Hepatocyte (in vitro differentiated cells): ENCODE data around the gene CGREF1. TPM values are rescaled to one million over a fixed set of nuclear protein-coding genes. Genes with fewer than 3 reads are reported as not detected.
A peak's percentile ranks its signal among the peaks of the same experiment; 100 is the strongest.

Experiments used
- DNase-seq: peaks from one replicate; pipeline ENCODE4 v3.0.0-alpha.2; 2016; ENCODE audit warnings: low spot score
- H2AFZ ChIP-seq: fragments of 200-600 bp; sonication (generic); 2 replicates; pipeline ENCODE4 v1.6.0; 2016; ENCODE audit warnings: antibody characterized with exemption, mild to moderate bottlenecking
- H3K27ac ChIP-seq: fragments of 200-600 bp; sonication (generic); 2 replicates; pipeline ENCODE4 v1.5.1; 2016; ENCODE audit warnings: mild to moderate bottlenecking
- H3K27me3 ChIP-seq: fragments of 200-600 bp; sonication (generic); 2 replicates; pipeline ENCODE4 v1.6.1; 2016
- H3K36me3 ChIP-seq: fragments of 200-600 bp; sonication (generic); replicated peaks from 2 replicates; pipeline ENCODE4 v1.5.1; 2016; ENCODE audit warnings: low read depth; ENCODE audit not compliant: insufficient read depth
- H3K4me1 ChIP-seq: fragments of 200-600 bp; sonication (generic); 2 replicates; pipeline ENCODE4 v1.5.1; 2016; ENCODE audit warnings: mild to moderate bottlenecking, moderate library complexity; ENCODE audit not compliant: insufficient read depth
- H3K4me2 ChIP-seq: fragments of 200-600 bp; sonication (generic); 2 replicates; pipeline ENCODE4 v1.6.0; 2016
- H3K4me3 ChIP-seq: fragments of 200-600 bp; sonication (generic); 2 replicates; pipeline ENCODE4 v1.5.1; 2016; ENCODE audit warnings: mild to moderate bottlenecking
- H3K79me2 ChIP-seq: fragments of 200-600 bp; sonication (generic); 2 replicates; pipeline ENCODE4 v1.6.0; 2017; ENCODE audit warnings: mild to moderate bottlenecking
- H3K9me2 ChIP-seq: fragments of 200-600 bp; sonication (generic); replicated peaks from 2 replicates; pipeline ENCODE4 v1.6.0; 2017; ENCODE audit warnings: mild to moderate bottlenecking; ENCODE audit not compliant: insufficient read depth
- H3K9me3 ChIP-seq: fragments of 200-600 bp; sonication (generic); 2 replicates; pipeline ENCODE4 v1.5.1; 2016; ENCODE audit warnings: low read depth, mild to moderate bottlenecking
- H4K20me1 ChIP-seq: fragments of 200-600 bp; sonication (generic); 2 replicates; pipeline ENCODE4 v1.6.0; 2016; ENCODE audit warnings: mild to moderate bottlenecking; ENCODE audit not compliant: insufficient read depth, poor library complexity, severe bottlenecking
- CTCF ChIP-seq: fragments of 200-600 bp; sonication (generic); IDR thresholded peaks from 2 replicates; pipeline ENCODE4 v1.5.1; 2016; ENCODE audit warnings: antibody characterized with exemption, mild to moderate bottlenecking; ENCODE audit not compliant: poor library complexity
- EZH2 ChIP-seq: fragments of 200-600 bp; sonication (generic); IDR thresholded peaks from 2 replicates; pipeline ENCODE4 v1.6.1; 2016; ENCODE audit warnings: antibody characterized with exemption, mild to moderate bottlenecking, borderline replicate concordance
- EZH2phosphoT487 ChIP-seq: fragments of 200-600 bp; sonication (generic); IDR thresholded peaks from one replicate; pipeline ENCODE4 v1.6.1; 2018; ENCODE audit warnings: antibody characterized with exemption, mild to moderate bottlenecking, low read depth, moderate library complexity; ENCODE audit not compliant: unreplicated experiment, severe bottlenecking
- WGBS: methylation state at CpG from one replicate; pipeline ENCODE4 v1.1.6; 2016; ENCODE audit warnings: low lambda C conversion rate; ENCODE audit errors: missing lambda C conversion rate; 5-methylcytosine and 5-hydroxymethylcytosine counted together
- polyA plus RNA-seq: library from polyadenylated mRNA; unstranded; fragments of >200 nt; fragmentation: Nextera tagmentation; extraction: Ambion mirVana; gene quantifications from 2 replicates; pipeline ENCODE4 v1.2.1, GENCODE V29; 2016
- total RNA-seq: library from RNA; depleted of rRNA; stranded (reverse); fragments of >200 nt; gene quantifications from 2 replicates; pipeline ENCODE4 v1.2.3, GENCODE V29; 2014

CGREF1 gene
- total and polyA plus RNA-seq, 2 experiments from 2014 or later, result 1.8 to 2.5 TPM

DNA sequence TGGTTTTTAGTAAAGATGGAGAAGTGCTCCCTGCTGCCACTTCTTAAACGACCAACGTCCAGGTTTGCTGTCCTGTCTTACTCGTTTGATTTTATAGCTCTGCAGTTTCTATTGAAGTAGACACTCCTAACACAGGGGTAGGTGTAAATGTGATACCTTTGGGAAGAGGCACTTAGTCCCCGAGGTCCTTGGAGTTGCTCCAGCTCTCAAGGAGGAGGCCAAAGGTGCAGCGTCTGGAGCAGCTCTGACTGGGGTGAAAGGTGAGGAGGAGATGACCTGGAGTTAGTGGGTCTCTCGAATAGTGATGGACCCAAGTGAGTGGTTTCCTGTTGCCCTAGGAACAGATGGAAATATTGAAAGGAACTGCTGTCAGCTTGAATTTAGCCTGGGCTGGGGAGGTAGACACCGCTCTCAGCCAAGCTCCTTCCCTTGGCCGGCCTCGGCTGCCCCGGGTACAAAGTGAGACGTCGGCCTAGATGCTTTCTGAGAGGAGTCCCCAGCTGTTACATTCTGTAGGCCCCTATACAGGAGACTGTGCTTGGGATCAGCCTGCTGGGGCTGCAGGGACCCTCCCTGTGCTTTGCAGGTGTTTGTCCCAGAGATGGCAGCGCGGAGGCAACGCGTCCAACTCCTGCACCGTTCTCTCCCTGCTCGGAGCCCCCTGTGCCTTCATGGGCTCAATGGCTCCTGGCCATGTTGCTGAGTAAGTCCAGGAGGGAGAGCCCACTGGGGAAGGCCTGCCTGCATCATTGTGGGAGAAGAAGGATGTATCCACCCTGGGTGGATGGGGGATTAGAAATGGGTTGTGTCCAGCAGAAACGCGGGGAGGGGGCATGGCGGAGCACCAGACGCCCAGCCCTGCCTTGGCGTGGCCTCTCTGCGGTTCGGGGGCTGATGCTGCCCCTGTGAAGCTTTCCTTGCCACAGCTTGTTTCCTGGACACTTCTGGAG is 26.9 kb downstream of the CGREF1 start:
- Histone ChIP-seq H3K4me3 (no peak overlapping the region), H3K27me3 (no peaks in the 10 kb centered on the region), H3K4me2 (peak overlapping the region; percentile 45), H3K27ac (no peak overlapping the region), H3K9me3 (no peaks in the 10 kb centered on the region), H3K79me2 (no peaks in the 10 kb centered on the region), H3K9me2 (no peaks in the 10 kb centered on the region), H2AFZ (no peak overlapping the region), H4K20me1 (no peaks in the 10 kb centered on the region), H3K36me3 (no peaks in the 10 kb centered on the region), H3K4me1 (peaks cover 24% of the 10 kb centered on the region)
- no peak for TF ChIP-seq EZH2phosphoT487
- no peak for TF ChIP-seq EZH2
- TF ChIP-seq CTCF, result no peak
- 80% methylated on average over 25 of the region's 25 CpGs for WGBS
- no peak for DNase-seq

GRCh38 chr2:27089111-27089954 is 29.6 kb downstream of the CGREF1 start:
- TF ChIP-seq CTCF (no peak), EZH2phosphoT487 (no peak), EZH2 (no peak)
- DNase-seq, result no peak
- Histone ChIP-seq H3K36me3 (no peaks in the 10 kb centered on the region), H3K4me1 (peaks cover 27% of the 10 kb centered on the region), H3K9me3 (no peaks in the 10 kb centered on the region), H3K9me2 (no peaks in the 10 kb centered on the region), H3K79me2 (no peaks in the 10 kb centered on the region), H2AFZ (no peak overlapping the region), H3K27me3 (no peaks in the 10 kb centered on the region), H3K4me2 (peak overlapping the region; percentile 38), H3K4me3 (no peak overlapping the region), H4K20me1 (no peaks in the 10 kb centered on the region), H3K27ac (no peak overlapping the region)
- WGBS, result 92% methylated on average over 14 of the region's 14 CpGs

- DNase-seq, result no peak
- Histone ChIP-seq H3K9me2 (no peaks in the 10 kb centered on the region), H3K27me3 (no peaks in the 10 kb centered on the region), H3K4me1 (peaks cover 22% of the 10 kb centered on the region), H2AFZ (no peak overlapping the region), H3K27ac (no peak overlapping the region), H3K79me2 (no peaks in the 10 kb centered on the region), H3K4me3 (no peak overlapping the region), H3K9me3 (no peaks in the 10 kb centered on the region), H4K20me1 (no peaks in the 10 kb centered on the region), H3K36me3 (no peaks in the 10 kb centered on the region), H3K4me2 (peak overlapping the region; percentile 38)
- no peak for TF ChIP-seq EZH2phosphoT487
- no peak for TF ChIP-seq CTCF
- TF ChIP-seq EZH2, result no peak
- 69% methylated on average over 6 of the region's 6 CpGs for WGBS
Measured at GRCh38 chr2:27088634-27089033, 30.3 kb downstream of the CGREF1 start.
